K562 (cell line): Measurements from ENCODE around the gene PCDH8. TPM values are rescaled to one million over a fixed set of nuclear protein-coding genes. Genes with fewer than 3 reads are reported as not detected.

ENCODE experiments used
- ATAC-seq: fragments of 200-7000 bp; cut with Tn5 transposase; 3 replicates; pipeline ENCODE4 v1.9.1; 2020; ENCODE audit warnings: moderate library complexity
- BruUV-seq: library from RNA; stranded (reverse); fragments of 400-500 nt; replicated peaks from 2 replicates; lab custom pipeline; 2021; lab: Mats Ljungman, UMichigan
- CTCF ChIA-PET: fragments of 300-600 bp; formaldehyde crosslinking; extraction: SDS; loops from one replicate; lab custom pipeline; 2021; ENCODE audit warnings: low intra/inter-chr PET ratio; lab: Yijun Ruan, JAX
- POLR2A ChIA-PET: fragments of 300-600, 350-650 bp; sonication (Branson Sonifier 250); formaldehyde crosslinking; extraction: SDS; loops from one replicate; lab custom pipeline; 2021; ENCODE audit warnings: antibody characterized with exemption, inconsistent platforms; lab: Yijun Ruan, JAX
- DNase-seq, 4 experiments: peaks; one replicate each; pipeline versions ENCODE4 v3.0.0 to v3.0.0-alpha.2; 2011 to 2018; ENCODE audit warnings: low spot score in 3 of 4, mixed read lengths in 3 of 4; ENCODE audit errors: extremely low read depth in 1 of 4
- FAIRE-seq: peaks from 2 replicates; lab custom pipeline; 2011; peaks lifted over from hg19 to GRCh38; lab: Jason Lieb, UNC
- H2AFZ ChIP-seq: 2 replicates; pipeline ENCODE4 v1.6.0; 2011; ENCODE audit warnings: low read depth, low read length, control low read depth, inconsistent platforms
- H3K27ac ChIP-seq: fragments of 200-600 bp; 3 replicates; pipeline ENCODE4 v1.8.0; 2011; ENCODE audit warnings: low read depth, mild to moderate bottlenecking, control low read depth, inconsistent platforms, low read length, moderate library complexity, mixed read lengths; ENCODE audit errors: extremely low read depth
- H3K27me3 ChIP-seq, 2 experiments: fragments of 300-600 bp in 1 of 2; 2 replicates in 1 of 2; 3 replicates in 1 of 2; pipeline versions ENCODE4 v1.6.0 to v1.8.0; 2011; ENCODE audit warnings: inconsistent platforms in 2 of 2, low read length in 2 of 2, mild to moderate bottlenecking in 1 of 2, mixed read lengths in 1 of 2, moderate library complexity in 1 of 2; ENCODE audit not compliant: control insufficient read depth in 2 of 2, insufficient read depth in 2 of 2
- H3K36me3 ChIP-seq: fragments of 300-600 bp; 3 replicates; pipeline ENCODE4 v1.8.0; 2011; ENCODE audit warnings: mild to moderate bottlenecking, low read length, inconsistent platforms; ENCODE audit not compliant: control insufficient read depth, insufficient read depth
- H3K4me1 ChIP-seq, 2 experiments: fragments of 200-600 bp in 1 of 2; replicated peaks in 1 of 2; 2 replicates in 1 of 2; 3 replicates in 1 of 2; pipeline versions ENCODE4 v1.5.1 to v1.8.0; 2011; ENCODE audit warnings: inconsistent platforms in 2 of 2, low read length in 2 of 2, mild to moderate bottlenecking in 1 of 2, mixed read lengths in 1 of 2, moderate library complexity in 1 of 2; ENCODE audit not compliant: control insufficient read depth in 2 of 2, insufficient read depth in 2 of 2
- H3K4me2 ChIP-seq: 2 replicates; pipeline ENCODE4 v1.6.1; 2011; ENCODE audit warnings: low read length, control low read depth, inconsistent platforms, mixed read lengths; ENCODE audit not compliant: insufficient read depth
- H3K4me3 ChIP-seq: fragments of 200-600 bp; sonication (generic), shearing (Covaris generic); 2 replicates; pipeline ENCODE4 v1.5.1; 2016; ENCODE audit warnings: control low read depth, inconsistent platforms
- H3K79me2 ChIP-seq: fragments of 200-600 bp; 3 replicates; pipeline ENCODE4 v1.8.0; 2011; ENCODE audit warnings: low read length, inconsistent platforms; ENCODE audit not compliant: control insufficient read depth, insufficient read depth
- H3K9ac ChIP-seq, 2 experiments: 2 replicates each; pipeline versions ENCODE4 v1.6.0 to v1.6.1; 2011; ENCODE audit warnings: low read depth in 2 of 2, low read length in 2 of 2, control low read depth in 1 of 2, inconsistent platforms in 1 of 2, mild to moderate bottlenecking in 1 of 2, mixed read lengths in 1 of 2; ENCODE audit not compliant: insufficient read depth in 1 of 2
- H3K9me1 ChIP-seq: one replicate; pipeline ENCODE4 v1.6.0; 2011; ENCODE audit warnings: inconsistent platforms, mild to moderate bottlenecking, low read length, moderate library complexity; ENCODE audit not compliant: control insufficient read depth, insufficient read depth
- H3K9me3 ChIP-seq: replicated peaks from 2 replicates; pipeline ENCODE4 v1.5.1; 2011; ENCODE audit warnings: low read depth, low read length, inconsistent platforms; ENCODE audit not compliant: control insufficient read depth, insufficient read depth
- H4K20me1 ChIP-seq: replicated peaks from 2 replicates; pipeline ENCODE4 v1.6.1; 2011; ENCODE audit warnings: low read length, inconsistent platforms, mixed read lengths; ENCODE audit not compliant: control insufficient read depth, insufficient read depth
- CEBPG ChIP-seq, 3 experiments: fragments of 200-800 bp in 1 of 3; sonication (Bioruptor generic) in 1 of 3; sonication (generic) in 1 of 3; formaldehyde crosslinking in 1 of 3; IDR thresholded peaks in 2 of 3; conservative IDR thresholded peaks in 1 of 3; 2 replicates each; pipeline versions ENCODE4 v1.6.1 to v1.8.0; 2016 to 2022; ENCODE audit warnings: missing compliant biosample characterization in 2 of 3, missing genetic modification characterization in 2 of 3, mild to moderate bottlenecking in 1 of 3, missing genetic modification reagents in 1 of 3
- CTCFL ChIP-seq: IDR thresholded peaks from 2 replicates; pipeline ENCODE4 v1.6.1; 2011; ENCODE audit warnings: borderline replicate concordance, low read depth, mild to moderate bottlenecking, moderate library complexity, low read length; ENCODE audit not compliant: insufficient read depth, poor library complexity, severe bottlenecking
- MBD1 ChIP-seq: fragments of 250-450 bp; sonication (Bioruptor Pico); IDR thresholded peaks from 2 replicates; pipeline ENCODE4 v1.8.0; 2022; ENCODE audit warnings: inconsistent platforms
- MTA1 ChIP-seq: fragments of 450-650 bp; IDR thresholded peaks from 2 replicates; pipeline ENCODE4 v1.6.1; 2017; ENCODE audit warnings: borderline replicate concordance
- NCOA6 ChIP-seq: fragments of 450-650 bp; IDR thresholded peaks from 2 replicates; pipeline ENCODE4 v1.6.1; 2017; ENCODE audit warnings: mild to moderate bottlenecking
- ZC3H11A ChIP-seq: IDR thresholded peaks from 2 replicates; pipeline ENCODE4 v1.6.1; 2012; ENCODE audit warnings: low read depth, low read length, improper control_type of control experiment
- WGBS: fragments of 100-300 bp; shearing (Covaris generic); methylation state at CpG from one replicate; pipeline ENCODE4 v1.1.6; 2016; ENCODE audit warnings: low coverage, mixed read lengths; ENCODE audit not compliant: insufficient coverage; ENCODE audit errors: missing lambda C conversion rate; 5-methylcytosine and 5-hydroxymethylcytosine counted together
- in situ Hi-C: fragments of 300-500 bp; cut with MboI; formaldehyde crosslinking; loops from 4 replicates; pipeline ENCODE4 v1.15.0; 2018; ENCODE audit warnings: inconsistent platforms, mixed read lengths
- intact Hi-C: fragments of 100-400 bp; cut with micrococcal nuclease; formaldehyde crosslinking; loops from 2 replicates; pipeline ENCODE4 v1.14.2; 2022
- polyA plus RNA-seq, 8 experiments: library from polyadenylated mRNA; depleted of rRNA in 4 of 8; stranded (reverse) in 5 of 8; unstranded in 3 of 8; fragments of >200 nt; fragmentation: Nextera tagmentation in 2 of 8; fragmentation: Illumina TruSeq in 1 of 8; extraction: Ambion mirVana in 2 of 8; extraction: Trizol in 1 of 8; gene quantifications; 2 replicates each; pipeline versions ENCODE4 v1.2.1 to v1.2.3, GENCODE V29; 2011 to 2014; ENCODE audit warnings: inconsistent platforms in 1 of 8, missing spikeins in 1 of 8
- total RNA-seq, 7 experiments: library from RNA; depleted of rRNA in 6 of 7; stranded (reverse); fragments of >200 nt in 6 of 7; fragmentation: Illumina TruSeq in 2 of 7; extraction: Trizol in 2 of 7; gene quantifications; 2 replicates each; pipeline versions ENCODE4 v1.2.1 to v1.2.3, GENCODE V29; 2011 to 2021; ENCODE audit warnings: low replicate concordance in 1 of 7
- TF ChIP-seq, protein P1 (sequence below): sonication (generic); formaldehyde crosslinking; IDR thresholded peaks from 2 replicates; pipeline ENCODE4 v1.8.1; 2023; ENCODE audit warnings: mild to moderate bottlenecking, missing genetic modification reagents

PCDH8 gene
- total and polyA plus RNA-seq, 9 of the 15 experiments (the other 6 are each of a cell fraction or from before 2014, with no cell fraction given) = not detected

DNA sequence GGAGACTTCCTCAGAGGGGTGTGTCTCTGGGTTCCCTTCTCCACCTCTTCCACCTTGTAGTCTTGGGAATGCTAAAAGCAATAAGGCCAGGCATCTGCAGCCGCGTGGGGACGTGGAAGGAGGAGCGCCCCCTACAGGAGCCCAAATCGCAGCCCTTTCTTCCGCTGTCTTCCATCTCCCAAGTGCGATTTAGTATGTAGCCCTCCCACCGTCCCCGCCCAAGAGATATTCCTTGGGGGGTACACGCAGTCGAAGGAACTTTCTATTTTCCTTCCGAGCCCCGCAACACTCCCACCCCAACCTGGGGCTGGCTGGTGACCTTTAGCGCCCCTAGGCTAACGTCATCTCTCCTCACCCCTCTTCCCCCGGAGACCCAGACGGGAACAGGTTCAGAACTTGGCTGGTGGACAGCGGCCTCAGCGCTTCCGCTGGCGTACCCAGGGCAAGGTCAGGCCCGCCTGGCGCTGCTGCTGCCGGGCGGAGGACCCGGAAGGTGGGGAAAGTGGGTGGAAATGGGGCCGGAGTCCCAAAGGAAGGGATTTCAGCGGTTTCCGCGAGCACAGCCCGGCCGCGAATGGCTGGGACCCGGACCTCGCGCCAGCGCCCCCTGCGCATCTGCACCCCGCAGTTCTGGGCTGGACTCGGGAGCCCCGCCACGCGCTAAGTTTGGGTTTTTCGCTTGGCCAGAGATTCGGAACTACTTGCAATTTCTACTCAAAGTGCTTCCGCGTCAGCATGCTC is 2.1 kb upstream of the PCDH8 start (continued):
- TF ChIP-seq NCOA6 (no peak), CTCFL (peak; percentile 54)
- TF ChIP-seq, all 486 proteins: peak for 3

DNA sequence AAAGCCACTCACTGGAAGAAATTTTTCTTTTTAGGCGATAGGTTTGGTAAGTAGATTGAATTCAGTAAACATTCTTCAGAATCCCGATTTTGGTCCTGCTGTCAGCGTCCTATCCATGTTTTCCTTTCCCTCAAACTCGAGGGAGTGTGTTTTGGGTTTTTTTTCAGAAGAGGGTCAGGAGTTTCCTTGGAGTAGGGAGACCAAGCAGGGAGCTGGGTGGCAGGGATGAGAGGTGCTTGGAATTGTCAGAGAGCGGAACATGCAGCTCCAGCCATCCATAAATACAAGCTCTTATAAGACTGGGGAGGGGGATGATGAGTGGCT is 1.6 kb upstream of the PCDH8 start:
- Histone ChIP-seq H3K9ac (no peak overlapping the region), H2AFZ (no peak overlapping the region), H3K4me2 (no peak overlapping the region), H3K4me3 (no peak overlapping the region), H3K9me3 (no peaks in the 10 kb centered on the region), H3K79me2 (no peaks in the 10 kb centered on the region), H3K27me3 (no peaks in the 10 kb centered on the region), H3K27ac (no peak overlapping the region), H3K4me1 (peaks cover 0 to 6% of the 10 kb centered on the region in 2 experiments; a peak in 1 of 5 replicates), H3K36me3 (no peaks in the 10 kb centered on the region), H3K9me1 (no peaks in the 10 kb centered on the region), H4K20me1 (no peaks in the 10 kb centered on the region)
- in situ Hi-C loops = no loop called here
- no peak for TF ChIP-seq ZC3H11A
- TF ChIP-seq, protein P1, sequence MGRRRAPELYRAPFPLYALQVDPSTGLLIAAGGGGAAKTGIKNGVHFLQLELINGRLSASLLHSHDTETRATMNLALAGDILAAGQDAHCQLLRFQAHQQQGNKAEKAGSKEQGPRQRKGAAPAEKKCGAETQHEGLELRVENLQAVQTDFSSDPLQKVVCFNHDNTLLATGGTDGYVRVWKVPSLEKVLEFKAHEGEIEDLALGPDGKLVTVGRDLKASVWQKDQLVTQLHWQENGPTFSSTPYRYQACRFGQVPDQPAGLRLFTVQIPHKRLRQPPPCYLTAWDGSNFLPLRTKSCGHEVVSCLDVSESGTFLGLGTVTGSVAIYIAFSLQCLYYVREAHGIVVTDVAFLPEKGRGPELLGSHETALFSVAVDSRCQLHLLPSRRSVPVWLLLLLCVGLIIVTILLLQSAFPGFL = no peak
- TF ChIP-seq CEBPG (CRISPR knock-in tag; IDR thresholded peaks at IDR 0.05) = no peak
- no peak for TF ChIP-seq CEBPG (tag; conservative IDR thresholded peaks at IDR 0.05 in 1 of 2, IDR thresholded peaks at IDR 0.05 in 1 of 2)
- no peak for TF ChIP-seq MBD1
- TF ChIP-seq MTA1 = no peak
- CTCF ChIA-PET = no interaction called here
- DNase-seq (no peak), FAIRE-seq (no peak), ATAC-seq (no peak)
- 16% methylated on average over 4 of the region's 5 CpGs for WGBS
- BruUV-seq = no TSS peak
- intact Hi-C loops = no loop called here
- POLR2A ChIA-PET = interaction anchor here (1.0 kb wide), 1 partner anchor 11 kb away, joined by 3 read pairs; no protein-coding TSS in a partner anchor
